KMS-11 (cell line): Measurements from ENCODE around the gene ZSWIM4.
A peak's percentile ranks its signal among the peaks of the same experiment; 100 is the strongest.
"Not testable (repeated sequence)": the region's sequence is repeated elsewhere in the genome, so short reads cannot be mapped to it uniquely, and the experiment has no call there.

ENCODE experiments used
- H2AFZ ChIP-seq: fragments of 200-600 bp; sonication (generic); 2 replicates; pipeline ENCODE4 v1.6.1; 2016; ENCODE audit warnings: antibody characterized with exemption, mixed run types, low read depth
- H3K27ac ChIP-seq: fragments of 200-600 bp; sonication (generic); 2 replicates; pipeline ENCODE4 v1.6.1; 2016; ENCODE audit warnings: mild to moderate bottlenecking, mixed run types
- H3K27me3 ChIP-seq: fragments of 200-600 bp; sonication (generic); 2 replicates; pipeline ENCODE4 v1.6.1; 2017; ENCODE audit warnings: mild to moderate bottlenecking, low read depth, mixed run types, moderate library complexity; ENCODE audit not compliant: insufficient read depth
- H3K36me3 ChIP-seq: fragments of 200-600 bp; sonication (generic); 2 replicates; pipeline ENCODE4 v1.6.1; 2017; ENCODE audit warnings: mild to moderate bottlenecking, mixed run types; ENCODE audit not compliant: insufficient read depth
- H3K4me1 ChIP-seq: fragments of 200-600 bp; sonication (generic); 2 replicates; pipeline ENCODE4 v1.6.1; 2016; ENCODE audit warnings: mild to moderate bottlenecking, low read depth, mixed run types; ENCODE audit not compliant: poor library complexity, severe bottlenecking
- H3K4me2 ChIP-seq: fragments of 200-600 bp; sonication (generic); 2 replicates; pipeline ENCODE4 v1.7.0; 2016; ENCODE audit warnings: mild to moderate bottlenecking, mixed run types
- H3K4me3 ChIP-seq: fragments of 200-600 bp; sonication (generic); IDR thresholded peaks from 2 replicates; pipeline ENCODE4 v1.6.1; 2017; ENCODE audit warnings: low read depth, low read length, mixed read lengths; ENCODE audit not compliant: insufficient read depth
- H3K79me2 ChIP-seq: fragments of 200-600 bp; sonication (generic); 2 replicates; pipeline ENCODE4 v1.6.1; 2016; ENCODE audit warnings: low read depth, mixed run types; ENCODE audit not compliant: insufficient read depth
- H3K9ac ChIP-seq: fragments of 200-600 bp; sonication (generic); 2 replicates; pipeline ENCODE4 v1.6.1; 2016; ENCODE audit warnings: mild to moderate bottlenecking, mixed run types
- H4K20me1 ChIP-seq: fragments of 200-600 bp; sonication (generic); 2 replicates; pipeline ENCODE4 v1.6.1; 2016; ENCODE audit warnings: mild to moderate bottlenecking, mixed run types; ENCODE audit not compliant: insufficient read depth
- CTCF ChIP-seq: fragments of 200-600 bp; sonication (generic); conservative IDR thresholded peaks from 2 replicates; pipeline ENCODE4 v1.6.1; 2017; ENCODE audit warnings: low read depth, mild to moderate bottlenecking, antibody characterized with exemption, low read length, moderate library complexity, mixed read lengths

The ZSWIM4 gene

GRCh38 chr19:13774217-13775191 lies 20.7 kb upstream of the ZSWIM4 start, which contains the start of gene C19orf53:
Gene C19orf53, plus strand, starts transcription at chr19:13774456. Its CDS starts 22 bp downstream, at chr19:13774478.
- Histone ChIP-seq H3K27ac (peak within 1 kb of the TSS; percentile 40), H3K79me2 (peaks cover 18% of the 10 kb centered on the region), H3K4me1 (peaks cover 11% of the 10 kb centered on the region), H3K4me2 (peak within 1 kb of the TSS; percentile 81), H3K36me3 (no peaks in the 10 kb centered on the region; the same call in 1 of the 2 replicates), H4K20me1 (no peaks in the 10 kb centered on the region), H3K27me3 (no peaks in the 10 kb centered on the region), H2AFZ (peak within 1 kb of the TSS; percentile 81; the same call in 1 of the 2 replicates), H3K4me3 (no peak within 1 kb of the TSS), H3K9ac (peak within 1 kb of the TSS; percentile 70)
- no peak for TF ChIP-seq CTCF

- H3K27me3 ChIP-seq, result no peaks in the 10 kb centered on the region
- TF ChIP-seq CTCF, result no peak
Observed at GRCh38 chr19:13778398-13778797, 16.8 kb upstream of the ZSWIM4 start.

GRCh38 chr19:13778847-13779246 lies 16.4 kb upstream of the ZSWIM4 start:
- peaks cover 18% of the 10 kb centered on the region for H3K79me2 ChIP-seq
- H3K27ac ChIP-seq, result no peak overlapping the region
- H3K4me3 ChIP-seq, result no peak overlapping the region
- peaks cover 12% of the 10 kb centered on the region for H3K4me1 ChIP-seq
- no peaks in the 10 kb centered on the region for H4K20me1 ChIP-seq
- H3K36me3 ChIP-seq, result no peaks in the 10 kb centered on the region; the same call in 1 of the 2 replicates
- H2AFZ ChIP-seq, result no peak overlapping the region
- no peaks in the 10 kb centered on the region for H3K27me3 ChIP-seq
- H3K9ac ChIP-seq, result no peak overlapping the region
- TF ChIP-seq CTCF, result no peak
- no peak overlapping the region for H3K4me2 ChIP-seq

More at GRCh38 chr19:13778398-13778797, 16.8 kb upstream of the ZSWIM4 start:
- H2AFZ ChIP-seq, result no peak overlapping the region
- H3K4me2 ChIP-seq, result no peak overlapping the region
- H3K36me3 ChIP-seq, result no peaks in the 10 kb centered on the region; the same call in 1 of the 2 replicates
- H3K4me3 ChIP-seq, result no peak overlapping the region
- peaks cover 18% of the 10 kb centered on the region for H3K79me2 ChIP-seq
- H4K20me1 ChIP-seq, result no peaks in the 10 kb centered on the region
- no peak overlapping the region for H3K27ac ChIP-seq
- H3K4me1 ChIP-seq, result peaks cover 11% of the 10 kb centered on the region
- H3K9ac ChIP-seq, result no peak overlapping the region

- H3K27ac ChIP-seq, H3K36me3 ChIP-seq: not testable (repeated sequence)
Observed at GRCh38 chr19:13779794-13780193, 15.4 kb upstream of the ZSWIM4 start.

More at GRCh38 chr19:13779794-13780193, 15.4 kb upstream of the ZSWIM4 start:
- H3K27me3 ChIP-seq, H2AFZ ChIP-seq, H3K9ac ChIP-seq, H4K20me1 ChIP-seq, H3K4me2 ChIP-seq, H3K4me3 ChIP-seq: not testable (repeated sequence)
- Histone ChIP-seq H3K4me1 (peaks cover 14% of the 10 kb centered on the region), H3K79me2 (peaks cover 11% of the 10 kb centered on the region)
